ENCODE results near the gene ANKMY2.

ANKMY2 gene

DNA sequence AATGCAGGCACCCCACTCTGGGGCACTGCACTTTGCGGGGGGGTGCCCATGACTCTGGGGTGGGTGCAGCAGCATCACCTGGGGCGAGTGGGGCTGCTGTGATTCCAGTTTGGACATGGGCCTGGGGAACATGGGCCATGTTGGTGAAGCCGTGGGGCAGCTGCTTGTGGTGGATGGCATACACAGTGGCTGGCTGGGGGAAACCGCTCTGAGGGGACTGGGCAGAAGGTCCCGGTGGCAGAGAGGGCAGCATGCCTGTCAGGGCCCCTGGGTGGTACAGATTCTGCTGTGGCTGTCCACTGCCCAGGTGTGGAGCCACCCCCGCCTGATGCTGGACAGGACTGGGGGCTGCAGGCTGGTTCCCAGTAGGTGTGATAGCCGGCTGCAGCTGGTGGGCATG is 61.7 kb downstream of the ANKMY2 start:
- no peak overlapping the region for H3K4me3 ChIP-seq (ENCODE audit: low read depth, low read length)

DNA sequence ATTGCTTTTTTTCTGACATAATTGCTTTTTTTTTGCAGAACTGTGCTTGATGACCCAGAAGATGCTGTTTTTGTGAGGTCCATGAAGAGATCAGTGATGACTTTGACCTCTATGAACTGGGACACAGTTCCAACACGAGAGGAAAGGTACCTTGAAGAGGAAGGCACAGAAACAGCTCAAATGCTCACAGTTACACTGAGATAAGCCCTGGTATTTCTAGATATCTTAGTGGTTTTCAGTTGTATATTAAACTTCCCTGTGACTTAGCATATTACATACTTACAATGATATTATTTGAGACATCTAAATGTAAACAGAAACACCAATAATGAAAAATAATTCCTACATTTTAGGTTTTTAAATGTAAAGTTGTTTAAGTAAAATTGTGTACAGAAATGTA is 64.3 kb downstream of the ANKMY2 start:
- no peak overlapping the region for H3K4me3 ChIP-seq (ENCODE audit: low read depth, low read length)

DNA sequence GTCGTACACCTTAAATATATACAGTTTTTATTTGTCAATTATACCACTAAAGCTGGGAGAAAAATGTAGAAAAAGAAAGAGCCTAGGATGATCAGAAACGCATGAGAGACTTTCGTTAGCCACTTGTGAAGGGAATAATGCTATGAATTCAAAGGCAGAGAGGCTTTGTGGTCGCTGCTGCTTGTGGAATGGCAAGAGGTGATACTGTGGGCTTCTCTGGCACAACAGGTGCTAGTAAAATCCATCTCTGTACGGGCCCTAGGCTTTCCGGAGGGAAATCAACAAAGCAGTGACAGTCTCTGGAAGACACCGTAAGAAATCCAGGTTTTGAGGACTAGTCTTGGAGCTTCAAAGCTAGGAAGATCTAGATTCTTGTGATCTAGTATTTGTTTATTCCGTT is 66.3 kb downstream of the ANKMY2 start:
- no peak overlapping the region for H3K4me3 ChIP-seq (ENCODE audit: low read depth, low read length)

DNA sequence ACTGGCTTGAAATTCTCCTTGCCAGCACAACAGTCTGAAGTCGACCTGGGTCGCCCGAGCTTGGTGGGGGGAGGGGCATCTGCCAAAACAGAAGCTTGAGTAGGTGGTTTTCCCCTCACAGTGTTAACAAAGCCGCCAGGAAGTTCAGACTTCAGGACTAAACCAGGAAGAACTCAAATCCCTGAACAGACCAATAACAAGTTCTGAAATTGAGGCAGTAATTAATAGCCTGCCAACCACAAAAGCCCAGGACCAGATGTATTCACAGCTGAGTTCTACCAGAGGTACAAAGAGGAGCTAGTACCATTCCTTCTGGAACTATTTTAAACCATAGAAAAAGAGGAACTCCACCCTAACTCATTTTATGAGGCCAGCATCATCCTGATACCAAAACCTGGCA is 73.6 kb downstream of the ANKMY2 start:
- H3K4me3 ChIP-seq (ENCODE audit: low read depth, low read length) = no peak overlapping the region

DNA sequence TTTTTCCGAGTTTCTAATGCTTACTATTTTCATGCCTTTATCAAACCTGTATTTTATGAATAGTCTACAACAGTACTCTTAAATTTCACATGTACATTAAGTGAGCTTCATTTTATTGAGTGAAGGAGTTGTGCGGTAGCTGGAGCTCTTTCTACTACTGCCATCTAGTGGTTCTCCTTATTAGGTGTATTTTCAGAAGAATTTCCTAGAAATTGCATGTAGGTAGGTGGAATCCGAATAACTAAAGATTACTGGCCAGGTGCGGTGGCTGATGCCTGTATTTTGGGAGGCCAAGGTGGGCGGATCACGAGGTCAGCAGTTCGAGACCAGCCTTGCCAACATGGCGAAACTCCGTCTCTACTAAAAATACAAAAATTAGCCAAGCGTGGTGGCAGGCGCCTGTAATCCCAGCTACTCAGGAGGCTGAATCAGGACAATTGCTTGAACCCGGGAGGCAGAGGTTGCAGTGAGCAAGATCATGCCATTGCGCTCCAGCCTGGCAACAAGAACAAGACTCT is 80.6 kb downstream of the ANKMY2 start:
- no peak overlapping the region for H3K4me3 ChIP-seq (ENCODE audit: low read depth, low read length)

DNA sequence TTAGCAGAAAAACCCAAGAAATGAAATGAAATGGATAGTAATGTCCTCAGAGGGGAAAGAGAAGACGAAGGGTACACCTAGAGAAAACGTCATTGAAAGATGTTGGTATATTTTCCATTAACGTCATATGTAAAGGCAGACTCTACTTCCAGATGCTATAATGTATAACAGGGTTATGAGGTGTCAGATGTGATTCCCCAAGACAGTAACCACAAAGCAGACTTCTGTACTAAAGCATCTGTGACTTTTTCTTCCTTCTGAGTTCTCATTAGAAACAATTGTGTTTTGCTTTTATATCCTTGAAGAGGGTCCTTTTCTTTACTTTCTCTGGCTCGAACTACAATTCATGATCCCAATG is 81.6 kb downstream of the ANKMY2 start:
- H3K4me3 ChIP-seq (ENCODE audit: low read depth, low read length) = no peak overlapping the region

DNA sequence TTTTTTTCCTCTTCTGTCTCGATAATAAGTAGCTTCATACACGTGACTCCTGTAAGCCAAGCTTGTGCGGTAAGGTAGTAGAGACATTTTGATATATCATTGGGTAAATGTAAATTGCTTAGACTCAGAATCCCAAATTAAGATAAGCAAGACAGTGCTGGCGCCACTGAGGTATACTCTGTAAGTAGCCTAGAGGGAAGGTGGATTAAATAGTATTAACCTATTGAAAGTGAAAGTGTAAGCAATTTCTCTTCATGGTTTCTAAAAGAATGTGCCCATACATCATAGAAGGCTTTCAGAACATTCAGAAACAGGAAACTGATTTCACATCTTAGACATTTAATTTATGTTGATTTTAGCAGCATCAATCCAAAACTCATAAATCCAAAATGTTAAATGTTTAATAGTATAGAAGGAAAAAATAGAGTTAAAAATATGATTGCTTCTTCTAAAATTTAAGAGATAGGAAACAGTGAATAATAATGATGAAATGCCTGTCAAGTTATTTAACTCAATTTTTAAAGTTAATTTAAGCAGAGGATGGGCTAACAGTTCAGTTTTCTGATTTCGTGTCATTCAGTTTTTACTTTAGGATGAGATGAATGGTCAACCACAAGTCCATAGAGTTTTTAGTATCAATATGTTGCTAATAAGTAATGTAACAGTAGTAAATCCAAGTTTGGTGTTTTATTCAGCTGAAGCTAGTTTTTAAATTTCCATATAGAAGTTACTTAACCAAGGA is 82.1 kb downstream of the ANKMY2 start:
- H3K4me3 ChIP-seq (ENCODE audit: low read depth, low read length) = no peak overlapping the region

DNA sequence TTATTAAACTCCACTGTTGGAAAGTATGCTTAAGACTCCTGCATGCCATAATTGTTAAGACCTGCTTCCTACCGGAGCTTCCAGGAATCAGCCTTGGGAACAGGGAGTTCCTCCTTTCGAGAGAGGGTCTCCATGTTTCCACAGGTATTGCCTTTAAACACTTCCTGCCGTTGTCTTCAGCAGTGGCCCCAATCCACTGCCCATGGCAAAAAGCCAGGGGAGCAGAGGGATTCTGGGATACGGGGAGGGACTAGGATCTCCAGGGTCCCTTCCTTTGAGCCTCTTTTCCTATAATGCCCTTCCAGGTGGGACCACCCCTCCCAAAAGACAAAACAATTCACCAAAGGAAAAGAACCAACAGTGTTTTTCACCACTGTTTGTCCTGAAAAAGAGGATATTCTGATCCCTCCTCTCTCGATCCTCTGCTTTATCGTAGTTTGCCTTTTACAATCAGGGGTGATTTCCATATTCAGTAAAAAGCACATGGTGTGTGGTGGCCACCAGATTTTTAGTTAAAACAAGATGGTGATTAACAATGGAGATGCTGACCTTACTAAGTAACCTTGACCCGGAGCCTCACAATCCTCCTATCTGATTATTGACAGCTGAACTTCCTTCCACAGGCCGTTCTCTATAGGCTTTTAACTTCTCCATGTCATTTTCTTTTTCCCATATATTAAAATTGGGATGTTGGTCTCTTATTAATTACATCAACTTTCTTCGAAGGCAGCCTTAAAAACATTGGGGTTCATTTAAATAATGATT is 82.9 kb downstream of the ANKMY2 start:
- no peak overlapping the region for H3K4me3 ChIP-seq (ENCODE audit: low read depth, low read length)

DNA sequence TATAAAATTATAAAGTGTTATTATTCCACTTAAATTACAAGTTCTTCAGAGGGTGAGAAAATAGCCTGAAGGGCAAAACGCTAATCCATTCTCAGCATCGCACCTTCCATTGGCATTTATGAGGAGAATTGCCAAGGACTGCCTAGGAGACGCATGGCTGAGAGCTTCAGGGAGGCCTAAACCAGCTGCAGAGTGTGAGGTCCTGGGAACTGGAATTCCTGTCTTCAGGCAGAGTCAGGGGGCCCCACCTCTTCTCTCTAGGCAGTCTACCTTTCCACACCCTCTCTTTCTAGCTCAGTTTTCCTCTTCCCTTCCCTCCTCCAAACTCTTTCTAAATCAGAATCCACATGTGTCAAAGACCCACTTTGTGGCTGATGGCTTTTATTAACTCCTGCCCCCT is 83.6 kb downstream of the ANKMY2 start:
- no peak overlapping the region for H3K4me3 ChIP-seq (ENCODE audit: low read depth, low read length)

DNA sequence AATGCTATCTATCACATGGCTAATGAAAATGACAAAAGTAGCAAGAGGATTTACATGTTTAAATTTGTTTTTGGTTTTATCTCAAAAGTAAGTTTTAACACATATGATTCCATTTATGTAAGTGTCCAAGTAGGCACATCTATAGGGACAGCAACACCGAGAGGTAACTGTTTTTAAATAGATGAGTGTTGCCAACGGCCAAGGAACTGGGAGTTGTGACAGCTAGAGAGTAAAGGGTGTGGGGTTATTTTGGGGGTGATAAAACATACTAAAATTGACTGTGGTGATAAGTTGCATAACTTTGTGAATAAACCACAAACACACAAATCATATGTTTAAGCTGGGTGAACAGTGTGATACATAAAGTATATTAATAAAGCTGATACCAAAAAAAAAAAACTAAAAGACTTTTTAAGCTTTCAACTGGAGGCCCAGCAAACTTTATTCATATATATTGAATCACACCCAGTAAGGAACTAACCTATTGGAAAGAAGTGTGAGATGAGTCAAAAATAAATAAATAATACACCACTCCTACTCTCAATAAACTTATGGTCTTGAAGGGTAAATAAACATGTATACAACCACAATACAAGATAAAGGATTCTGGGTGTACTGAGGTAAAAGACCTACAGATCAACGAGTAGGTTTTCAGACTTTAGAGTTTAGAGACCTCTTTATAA is 85.9 kb downstream of the ANKMY2 start:
- no peak overlapping the region for H3K4me3 ChIP-seq (ENCODE audit: low read depth, low read length)

DNA sequence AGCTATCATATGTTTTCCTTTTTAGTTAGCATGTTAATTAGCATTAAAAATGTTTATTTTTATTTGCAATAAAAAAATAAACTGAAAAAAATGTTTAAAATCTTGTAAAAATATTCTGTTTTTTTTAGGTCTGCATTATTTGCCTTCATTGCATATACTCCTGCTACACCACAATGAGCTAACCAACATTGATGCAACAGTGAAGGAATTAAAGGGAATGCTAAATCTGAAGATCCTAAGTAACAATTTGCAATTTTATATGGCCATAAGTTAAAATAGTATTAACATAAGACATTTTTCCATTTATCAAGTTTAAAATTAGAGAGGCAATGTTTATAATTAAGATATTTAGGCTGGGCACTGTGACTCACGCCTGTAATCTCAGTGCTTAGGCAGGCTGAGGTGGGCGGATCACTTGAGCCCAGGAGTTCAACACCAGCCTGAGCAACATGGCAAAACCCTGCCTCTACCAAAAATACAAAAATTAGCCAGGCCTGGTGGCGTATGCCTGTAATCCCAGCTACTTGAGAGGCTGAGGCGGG is 86.7 kb downstream of the ANKMY2 start:
- no peak overlapping the region for H3K4me3 ChIP-seq (ENCODE audit: low read depth, low read length)

DNA sequence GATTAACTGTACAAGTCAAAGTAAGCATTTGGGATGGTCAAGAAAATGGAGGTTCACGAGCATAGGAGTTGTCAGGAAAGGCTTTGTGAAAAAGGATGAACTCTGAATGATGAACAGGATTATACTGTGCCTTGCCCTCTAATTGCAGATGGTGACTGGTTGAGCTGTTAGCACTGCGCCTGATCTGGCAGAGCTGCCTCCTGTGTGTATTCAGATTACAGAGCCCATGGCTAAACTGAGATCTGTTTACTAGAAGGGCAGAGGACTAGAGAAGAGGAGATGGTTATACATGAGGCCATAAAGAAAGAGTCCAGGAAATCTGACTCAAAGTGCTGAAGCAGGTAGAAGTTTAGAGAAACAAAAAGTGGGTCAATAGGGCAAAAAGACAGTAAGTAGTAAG is 89.2 kb downstream of the ANKMY2 start:
- no peak overlapping the region for H3K4me3 ChIP-seq (ENCODE audit: low read depth, low read length)

DNA sequence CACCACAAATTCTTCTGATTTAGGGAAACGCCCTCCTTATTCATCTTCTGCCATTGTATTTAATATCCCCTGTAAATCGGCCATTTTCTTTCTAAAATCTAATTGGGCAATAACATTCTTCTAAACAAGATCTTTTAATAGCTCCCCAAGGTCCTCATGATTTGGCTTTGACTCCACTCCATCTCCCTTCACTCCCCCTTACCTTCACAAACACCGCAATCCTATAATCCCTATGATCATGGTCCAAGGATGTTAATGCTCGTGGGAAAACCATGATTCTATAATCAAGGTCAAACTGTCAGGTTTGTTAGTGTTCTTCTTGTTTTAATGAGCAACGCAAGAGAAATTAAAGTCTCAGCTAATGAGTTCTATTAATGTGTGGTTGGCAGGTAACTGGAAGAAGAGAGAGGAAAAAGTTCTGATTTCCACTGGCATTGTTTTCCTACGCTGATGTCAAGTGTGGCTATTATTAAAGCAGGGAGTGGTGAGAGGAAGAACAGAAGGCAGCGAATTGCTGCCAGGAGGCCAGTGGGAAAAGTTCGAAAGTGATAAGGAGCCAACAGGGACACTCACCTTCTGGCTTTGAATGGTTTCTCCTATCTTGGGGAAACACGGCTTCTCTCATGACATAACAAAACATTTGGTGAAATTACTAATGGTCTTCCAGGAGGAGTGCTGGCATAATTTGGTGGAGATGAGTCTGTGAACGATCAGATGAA is 90.9 kb downstream of the ANKMY2 start:
- H3K4me3 ChIP-seq (ENCODE audit: low read depth, low read length) = no peak overlapping the region

DNA sequence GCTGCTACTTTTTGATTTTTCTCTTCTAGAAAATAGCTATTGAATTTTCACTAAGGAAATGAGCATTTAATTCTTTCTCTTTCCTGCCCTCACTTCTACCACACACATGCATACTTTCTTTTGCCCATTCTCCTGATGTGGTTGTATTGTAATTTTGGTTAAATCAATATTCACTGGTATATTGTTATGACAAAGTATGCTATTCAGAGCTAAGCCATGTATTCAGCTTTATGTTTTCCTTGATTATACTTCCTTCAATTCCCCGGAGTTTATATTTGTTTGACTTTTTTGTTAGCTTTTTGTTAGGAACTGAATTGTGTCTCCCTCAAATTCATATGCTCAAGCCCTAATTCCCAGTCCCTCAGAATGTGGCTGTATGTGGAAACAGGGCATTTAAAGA is 94.9 kb downstream of the ANKMY2 start:
- H3K4me3 ChIP-seq (ENCODE audit: low read depth, low read length) = no peak overlapping the region

Data from iPS-11a (cell line).